ENCODE results near the gene PLEKHG4B. TPM values are rescaled to one million over a fixed set of nuclear protein-coding genes. Genes with fewer than 3 reads are reported as not detected.

The PLEKHG4B gene
- total RNA-seq, 1 experiment from 2014 or later: 1.2 TPM

DNA sequence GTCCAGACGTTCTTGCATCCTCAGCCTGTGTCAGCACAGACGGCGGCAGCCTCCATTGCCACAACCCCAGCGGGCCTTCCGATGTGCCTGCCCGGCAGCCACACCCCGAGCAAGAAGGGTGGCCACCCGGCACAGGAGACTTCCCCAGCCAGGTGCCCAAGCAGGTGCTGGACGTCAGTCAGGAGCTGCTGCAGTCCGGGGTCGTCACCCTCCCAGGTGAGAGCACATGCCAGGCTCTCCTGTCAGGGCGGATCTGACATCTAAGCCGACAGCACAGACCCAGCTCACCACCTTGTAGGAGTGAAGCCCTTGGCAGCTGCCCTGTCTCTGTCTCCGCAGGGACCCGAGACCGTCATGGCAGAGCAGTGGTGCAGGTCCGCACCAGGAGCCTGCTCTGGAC lies 51.1 kb downstream of the PLEKHG4B start:
- Histone ChIP-seq H2AFZ (ENCODE audit: low read length) (no peak overlapping the region), H3K36me3 (ENCODE audit: low read depth, low read length) (no peaks in the 10 kb centered on the region; the same call in 1 of the 2 replicates), H3K4me3 (ENCODE audit: low read length) (no peak overlapping the region), H3K9me3 (ENCODE audit: low read length) (peaks cover 12% of the 10 kb centered on the region), H3K27ac (ENCODE audit: low read length) (no peak overlapping the region), H4K20me1 (ENCODE audit: low read length) (no peaks in the 10 kb centered on the region), H3K9ac (ENCODE audit: low read length) (no peak overlapping the region), H3K4me2 (ENCODE audit: low read length) (no peak overlapping the region), H3F3A (ENCODE audit: low read length, unreplicated experiment) (no peaks in the 10 kb centered on the region), H3K9me2 (replicated peaks; ENCODE audit: low read length) (no peaks in the 10 kb centered on the region), H3K79me2 (ENCODE audit: low read length) (no peaks in the 10 kb centered on the region), H3K27me3 (ENCODE audit: low read length) (no peaks in the 10 kb centered on the region), H3K4me1 (ENCODE audit: insufficient read depth, low read length) (no peaks in the 10 kb centered on the region)
- DNase-seq (no peak), ATAC-seq (no peak)
- TF ChIP-seq EZH2phosphoT487 (IDR thresholded peaks at IDR 0.05; ENCODE audit: borderline replicate concordance, low read length) (no peak), EZH2 (IDR thresholded peaks at IDR 0.05; ENCODE audit: low read length, unreplicated experiment) (no peak)
- TF ChIP-seq, protein P1, sequence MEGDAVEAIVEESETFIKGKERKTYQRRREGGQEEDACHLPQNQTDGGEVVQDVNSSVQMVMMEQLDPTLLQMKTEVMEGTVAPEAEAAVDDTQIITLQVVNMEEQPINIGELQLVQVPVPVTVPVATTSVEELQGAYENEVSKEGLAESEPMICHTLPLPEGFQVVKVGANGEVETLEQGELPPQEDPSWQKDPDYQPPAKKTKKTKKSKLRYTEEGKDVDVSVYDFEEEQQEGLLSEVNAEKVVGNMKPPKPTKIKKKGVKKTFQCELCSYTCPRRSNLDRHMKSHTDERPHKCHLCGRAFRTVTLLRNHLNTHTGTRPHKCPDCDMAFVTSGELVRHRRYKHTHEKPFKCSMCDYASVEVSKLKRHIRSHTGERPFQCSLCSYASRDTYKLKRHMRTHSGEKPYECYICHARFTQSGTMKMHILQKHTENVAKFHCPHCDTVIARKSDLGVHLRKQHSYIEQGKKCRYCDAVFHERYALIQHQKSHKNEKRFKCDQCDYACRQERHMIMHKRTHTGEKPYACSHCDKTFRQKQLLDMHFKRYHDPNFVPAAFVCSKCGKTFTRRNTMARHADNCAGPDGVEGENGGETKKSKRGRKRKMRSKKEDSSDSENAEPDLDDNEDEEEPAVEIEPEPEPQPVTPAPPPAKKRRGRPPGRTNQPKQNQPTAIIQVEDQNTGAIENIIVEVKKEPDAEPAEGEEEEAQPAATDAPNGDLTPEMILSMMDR (conservative IDR thresholded peaks at IDR 0.05; ENCODE audit: low read depth, low read length): no peak
- BruUV-seq (replicated peaks): no TSS peak
- ChIA-PET CTCF (interaction anchor here (0.8 kb wide), 1 partner anchor 45 kb away, joined by 3 read pairs; no protein-coding TSS in a partner anchor), POLR2A (ENCODE audit: unreplicated experiment) (no interaction called here)
- intact Hi-C loops (cut with micrococcal nuclease): no loop called here

DNA sequence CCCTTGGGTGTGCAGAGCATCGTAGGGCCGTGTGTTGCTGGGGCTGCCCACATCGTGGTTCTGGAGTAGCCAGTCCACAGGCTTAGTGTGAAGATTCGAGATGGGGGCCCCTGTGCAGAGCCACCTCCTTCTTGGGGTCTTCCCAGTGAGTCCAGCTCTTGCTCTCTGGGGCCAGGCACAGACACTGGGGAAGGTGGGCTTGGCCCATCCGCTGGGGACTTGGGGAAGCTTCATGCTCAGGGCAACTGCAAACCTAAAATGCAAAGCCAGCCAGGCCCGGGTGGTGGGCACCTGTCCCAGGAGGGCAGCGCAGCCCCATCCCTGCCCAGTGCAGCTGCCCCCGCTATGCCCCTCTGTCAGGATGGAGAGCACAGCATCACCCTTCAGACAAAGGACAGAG lies 53.0 kb downstream of the PLEKHG4B start:
- H3K36me3 ChIP-seq (ENCODE audit: low read depth, low read length): no peaks in the 10 kb centered on the region; the same call in 1 of the 2 replicates
- DNase-seq (no peak), ATAC-seq (no peak)
- H3K27ac ChIP-seq (ENCODE audit: low read length): no peak overlapping the region
- peaks cover 20% of the 10 kb centered on the region for H3K9me3 ChIP-seq (ENCODE audit: low read length)
- H3K9me2 ChIP-seq (replicated peaks; ENCODE audit: low read length): no peaks in the 10 kb centered on the region
- H2AFZ ChIP-seq (ENCODE audit: low read length): no peak overlapping the region
- no peaks in the 10 kb centered on the region for H4K20me1 ChIP-seq (ENCODE audit: low read length)
- H3K79me2 ChIP-seq (ENCODE audit: low read length): no peaks in the 10 kb centered on the region
- intact Hi-C loops (cut with micrococcal nuclease): no loop called here
- no peak overlapping the region for H3K4me2 ChIP-seq (ENCODE audit: low read length)
- POLR2A ChIA-PET (ENCODE audit: unreplicated experiment): no interaction called here
- H3K9ac ChIP-seq (ENCODE audit: low read length): no peak overlapping the region
- TF ChIP-seq EZH2phosphoT487 (IDR thresholded peaks at IDR 0.05; ENCODE audit: borderline replicate concordance, low read length) (no peak), EZH2 (IDR thresholded peaks at IDR 0.05; ENCODE audit: low read length, unreplicated experiment) (no peak)
- TF ChIP-seq, protein P1 (conservative IDR thresholded peaks at IDR 0.05; ENCODE audit: low read depth, low read length): no peak
- H3K4me1 ChIP-seq (ENCODE audit: insufficient read depth, low read length): peaks cover 10% of the 10 kb centered on the region
- H3F3A ChIP-seq (ENCODE audit: low read length, unreplicated experiment): no peaks in the 10 kb centered on the region
- no peak overlapping the region for H3K4me3 ChIP-seq (ENCODE audit: low read length)
- CTCF ChIA-PET: no interaction called here
- BruUV-seq (replicated peaks): no TSS peak
- H3K27me3 ChIP-seq (ENCODE audit: low read length): no peaks in the 10 kb centered on the region

DNA sequence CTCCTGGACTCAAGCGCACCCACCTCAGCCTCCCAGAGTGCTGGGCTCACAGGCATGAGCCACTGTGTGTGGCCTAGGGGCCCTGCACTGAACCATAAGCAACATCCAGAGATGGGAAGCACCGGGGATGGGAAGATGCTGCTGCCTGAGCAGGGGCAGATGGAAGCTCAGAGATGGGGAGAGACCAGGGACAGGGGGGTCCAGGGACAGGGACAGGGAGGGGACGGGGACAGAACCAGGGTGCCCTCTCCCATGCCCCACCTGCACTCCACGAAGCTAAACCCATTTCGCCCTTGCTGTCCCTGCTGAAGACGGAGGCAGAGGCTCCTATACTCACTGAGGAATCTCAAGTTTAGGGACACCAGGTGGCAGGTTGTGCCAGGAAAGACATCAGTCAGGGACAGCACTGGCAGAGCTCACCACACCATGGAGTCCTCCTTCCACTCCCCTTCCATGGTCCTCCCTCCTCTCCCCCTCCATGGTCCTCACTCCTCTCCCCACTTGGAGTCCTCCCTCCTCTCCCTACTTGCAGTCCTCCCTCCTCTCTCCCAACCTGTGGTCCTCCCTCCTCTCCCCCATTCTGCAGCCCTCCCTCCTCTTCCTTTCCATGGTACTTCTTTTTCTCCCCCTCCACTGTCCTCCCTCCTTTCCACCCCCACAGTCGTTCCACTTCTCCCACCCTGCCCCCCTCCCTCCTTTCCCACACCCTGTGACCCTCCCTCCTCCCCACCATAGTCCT lies 53.8 kb downstream of the PLEKHG4B start:
- peaks cover 8% of the 10 kb centered on the region for H3F3A ChIP-seq (ENCODE audit: low read length, unreplicated experiment)
- no peaks in the 10 kb centered on the region; the same call in 1 of the 2 replicates for H3K36me3 ChIP-seq (ENCODE audit: low read depth, low read length)
- no peak overlapping the region for H3K4me3 ChIP-seq (ENCODE audit: low read length)
- H3K4me2 ChIP-seq (ENCODE audit: low read length): no peak overlapping the region
- no peaks in the 10 kb centered on the region for H3K27me3 ChIP-seq (ENCODE audit: low read length)
- H3K79me2 ChIP-seq (ENCODE audit: low read length): no peaks in the 10 kb centered on the region
- peaks cover 18% of the 10 kb centered on the region for H3K4me1 ChIP-seq (ENCODE audit: insufficient read depth, low read length)
- ATAC-seq (no peak), DNase-seq (no peak)
- no peaks in the 10 kb centered on the region for H3K9me2 ChIP-seq (replicated peaks; ENCODE audit: low read length)
- POLR2A ChIA-PET (ENCODE audit: unreplicated experiment): no interaction called here
- intact Hi-C loops (cut with micrococcal nuclease): no loop called here
- no peaks in the 10 kb centered on the region for H4K20me1 ChIP-seq (ENCODE audit: low read length)
- H3K9ac ChIP-seq (ENCODE audit: low read length): no peak overlapping the region
- H3K27ac ChIP-seq (ENCODE audit: low read length): no peak overlapping the region
- TF ChIP-seq EZH2phosphoT487 (IDR thresholded peaks at IDR 0.05; ENCODE audit: borderline replicate concordance, low read length): no peak
- TF ChIP-seq, protein P1 (conservative IDR thresholded peaks at IDR 0.05; ENCODE audit: low read depth, low read length): no peak
- no peak for TF ChIP-seq EZH2 (IDR thresholded peaks at IDR 0.05; ENCODE audit: low read length, unreplicated experiment)
- BruUV-seq (replicated peaks): no TSS peak
- peaks cover 20% of the 10 kb centered on the region for H3K9me3 ChIP-seq (ENCODE audit: low read length)
- no peak overlapping the region for H2AFZ ChIP-seq (ENCODE audit: low read length)
- CTCF ChIA-PET: no interaction called here
